Glutamatergic neuron (in vitro differentiated cells): ENCODE data around the gene NF1. TPM values are rescaled to one million over a fixed set of nuclear protein-coding genes. Genes with fewer than 3 reads are reported as not detected.

ENCODE experiments used
- DNase-seq: peaks from one replicate; pipeline ENCODE4 v3.0.0; 2022
- H3K27ac Mint-ChIP-seq: one replicate; pipeline ENCODE4 v1.8.0; 2020; ENCODE audit warnings: mild to moderate bottlenecking, mixed read lengths, inconsistent platforms; ENCODE audit not compliant: unreplicated experiment
- H3K27me3 Mint-ChIP-seq: one replicate; pipeline ENCODE4 v1.8.0; 2020; ENCODE audit warnings: mild to moderate bottlenecking, moderate library complexity, mixed read lengths, inconsistent platforms; ENCODE audit not compliant: unreplicated experiment
- H3K36me3 Mint-ChIP-seq: one replicate; pipeline ENCODE4 v1.8.0; 2020; ENCODE audit warnings: mild to moderate bottlenecking, mixed read lengths, inconsistent platforms; ENCODE audit not compliant: unreplicated experiment
- H3K4me1 Mint-ChIP-seq: one replicate; pipeline ENCODE4 v1.8.0; 2020; ENCODE audit warnings: mild to moderate bottlenecking, low read depth, mixed read lengths, inconsistent platforms; ENCODE audit not compliant: unreplicated experiment
- H3K4me3 Mint-ChIP-seq: one replicate; pipeline ENCODE4 v1.8.0; 2020; ENCODE audit warnings: mild to moderate bottlenecking, mixed read lengths, inconsistent platforms; ENCODE audit not compliant: unreplicated experiment
- H3K9me3 Mint-ChIP-seq: one replicate; pipeline ENCODE4 v1.8.0; 2020; ENCODE audit warnings: mild to moderate bottlenecking, moderate library complexity, mixed read lengths, inconsistent platforms; ENCODE audit not compliant: unreplicated experiment
- total RNA-seq: library from RNA; stranded (reverse); fragmentation: NEBNext Ultra II Directional; extraction: Animal tissue kit (Norgen Biotek cat#: 25700); gene quantifications from one replicate; pipeline ENCODE4 v1.2.1, GENCODE V29; 2021; ENCODE audit not compliant: unreplicated experiment
- TF ChIP-seq, protein P1 (sequence below): fragments of 200-600 bp; sonication (generic); IDR thresholded peaks from one replicate; pipeline ENCODE4 v1.5.0; 2021; ENCODE audit not compliant: partially characterized antibody, unreplicated experiment

Gene NF1
- total RNA-seq, 1 donor from 2014 or later, result 87.6 TPM

DNA sequence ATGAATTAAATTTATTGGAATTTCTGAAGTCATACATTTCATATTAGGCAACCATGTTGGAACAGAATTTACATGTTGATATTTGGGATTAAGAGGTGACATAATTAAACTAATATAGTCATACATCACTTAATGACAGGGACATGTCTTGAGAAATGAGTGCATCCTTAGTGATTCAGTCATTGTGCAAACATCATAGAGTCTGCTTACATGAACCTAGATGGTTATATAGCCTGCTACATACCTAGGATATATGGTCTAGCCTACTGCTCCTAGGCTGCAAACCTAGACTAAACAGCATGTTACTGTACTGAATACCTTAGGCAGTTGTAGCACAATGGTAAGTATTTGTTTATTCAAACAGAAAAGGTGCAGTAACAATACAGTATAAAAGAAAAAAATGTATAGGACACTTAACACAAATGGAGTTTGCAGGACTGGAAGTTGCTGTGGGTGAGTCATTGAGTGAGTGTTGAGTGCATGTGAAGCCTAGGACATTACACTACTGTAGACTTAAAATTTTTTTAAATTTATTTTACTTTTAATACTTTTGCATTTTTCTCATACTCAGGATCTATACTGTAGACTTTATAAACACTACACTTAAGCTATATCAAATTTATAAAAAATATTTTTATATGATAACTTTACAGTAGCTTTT, 116.7 kb downstream of the NF1 start:
- no peaks in the 10 kb centered on the region for H3K9me3 Mint-ChIP-seq
- TF ChIP-seq, protein P1, sequence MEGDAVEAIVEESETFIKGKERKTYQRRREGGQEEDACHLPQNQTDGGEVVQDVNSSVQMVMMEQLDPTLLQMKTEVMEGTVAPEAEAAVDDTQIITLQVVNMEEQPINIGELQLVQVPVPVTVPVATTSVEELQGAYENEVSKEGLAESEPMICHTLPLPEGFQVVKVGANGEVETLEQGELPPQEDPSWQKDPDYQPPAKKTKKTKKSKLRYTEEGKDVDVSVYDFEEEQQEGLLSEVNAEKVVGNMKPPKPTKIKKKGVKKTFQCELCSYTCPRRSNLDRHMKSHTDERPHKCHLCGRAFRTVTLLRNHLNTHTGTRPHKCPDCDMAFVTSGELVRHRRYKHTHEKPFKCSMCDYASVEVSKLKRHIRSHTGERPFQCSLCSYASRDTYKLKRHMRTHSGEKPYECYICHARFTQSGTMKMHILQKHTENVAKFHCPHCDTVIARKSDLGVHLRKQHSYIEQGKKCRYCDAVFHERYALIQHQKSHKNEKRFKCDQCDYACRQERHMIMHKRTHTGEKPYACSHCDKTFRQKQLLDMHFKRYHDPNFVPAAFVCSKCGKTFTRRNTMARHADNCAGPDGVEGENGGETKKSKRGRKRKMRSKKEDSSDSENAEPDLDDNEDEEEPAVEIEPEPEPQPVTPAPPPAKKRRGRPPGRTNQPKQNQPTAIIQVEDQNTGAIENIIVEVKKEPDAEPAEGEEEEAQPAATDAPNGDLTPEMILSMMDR, result no peak
- no peaks in the 10 kb centered on the region for H3K4me1 Mint-ChIP-seq
- H3K36me3 Mint-ChIP-seq, result no peaks in the 10 kb centered on the region
- DNase-seq, result no peak
- H3K27me3 Mint-ChIP-seq, result no peaks in the 10 kb centered on the region
- H3K27ac Mint-ChIP-seq, result no peak overlapping the region
- no peak overlapping the region for H3K4me3 Mint-ChIP-seq

DNA sequence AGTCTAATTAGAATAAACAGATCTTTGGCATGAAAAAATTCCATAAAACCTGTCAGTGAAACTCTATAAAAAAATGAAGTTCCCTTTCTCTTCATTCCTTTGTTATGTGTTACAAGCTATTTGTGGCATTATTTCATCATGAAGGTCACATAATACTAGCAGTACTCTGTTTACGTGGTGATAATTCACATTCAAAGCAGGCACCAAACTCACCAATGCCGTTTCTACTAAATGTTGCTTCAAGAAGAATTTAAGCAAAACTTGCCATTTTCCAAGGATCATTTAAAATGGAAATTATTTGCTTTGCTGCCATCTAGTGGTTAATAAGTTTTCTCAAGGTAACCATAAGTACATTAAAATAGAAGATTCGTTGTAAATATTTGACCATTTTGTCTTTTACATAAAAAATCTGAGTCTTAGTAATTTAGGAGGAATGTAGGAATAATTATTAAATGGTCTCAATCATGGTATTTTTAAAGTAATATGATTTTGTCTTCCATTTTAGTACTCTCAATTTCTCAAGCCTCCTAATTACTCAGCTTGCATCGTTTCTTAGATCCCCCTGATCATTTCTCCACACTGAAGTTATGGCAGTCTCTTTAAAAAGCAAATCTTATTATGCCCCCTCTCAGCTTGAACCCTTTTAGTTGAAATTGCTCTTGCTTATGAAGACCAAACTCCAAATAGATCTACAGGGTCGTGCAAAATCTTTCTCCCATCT, 121.4 kb downstream of the NF1 start:
- no peak overlapping the region for H3K4me3 Mint-ChIP-seq
- H3K27me3 Mint-ChIP-seq, result no peaks in the 10 kb centered on the region
- no peak overlapping the region for H3K27ac Mint-ChIP-seq

DNA sequence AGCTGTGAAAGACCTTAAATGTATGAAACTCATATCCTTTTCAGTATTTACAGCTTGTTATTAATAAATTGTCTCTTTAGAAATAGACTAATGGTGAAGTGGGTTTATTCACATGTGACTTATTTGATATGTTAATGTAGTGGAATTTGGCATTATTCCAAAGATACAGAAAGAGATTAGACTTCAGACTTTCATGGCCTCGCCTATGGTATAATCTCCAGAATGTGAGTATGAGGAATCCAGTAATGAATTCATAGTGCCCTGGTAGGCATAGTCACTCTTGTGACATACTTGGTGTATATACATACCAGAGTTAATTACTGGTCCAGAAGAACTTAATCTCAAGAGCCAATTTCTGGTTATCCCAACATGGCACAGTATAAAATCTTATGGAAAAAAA, 129.6 kb downstream of the NF1 start:
- TF ChIP-seq, protein P1, result no peak
- Mint-ChIP-seq H3K9me3 (no peaks in the 10 kb centered on the region), H3K36me3 (no peaks in the 10 kb centered on the region), H3K4me3 (no peak overlapping the region), H3K4me1 (no peaks in the 10 kb centered on the region), H3K27ac (no peak overlapping the region), H3K27me3 (no peaks in the 10 kb centered on the region)
- no peak for DNase-seq

More for the DNA sequence above, 121.4 kb downstream of the NF1 start:
- no peaks in the 10 kb centered on the region for H3K4me1 Mint-ChIP-seq
- TF ChIP-seq, protein P1, result peak; percentile 86
- DNase-seq, result no peak
- H3K36me3 Mint-ChIP-seq, result no peaks in the 10 kb centered on the region
- no peaks in the 10 kb centered on the region for H3K9me3 Mint-ChIP-seq

DNA sequence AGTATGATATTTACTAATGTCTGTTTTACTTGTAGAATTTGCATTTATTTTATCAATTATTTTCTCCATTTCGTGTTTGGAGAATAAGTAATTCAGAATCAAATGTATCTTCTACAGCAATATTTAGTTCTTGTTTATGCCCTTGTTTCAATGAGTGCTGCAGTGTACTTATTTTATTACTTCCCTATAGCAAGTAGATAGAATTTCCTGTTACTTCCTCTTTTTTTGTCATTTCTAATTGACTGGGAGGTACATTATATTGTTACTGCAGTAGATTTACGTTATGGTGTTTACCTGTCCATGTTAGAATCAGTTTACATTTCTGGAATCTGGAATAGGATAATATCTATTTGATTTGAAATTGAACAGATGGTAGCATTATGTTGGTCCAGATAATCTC, 131.1 kb downstream of the NF1 start:
- H3K27ac Mint-ChIP-seq, result no peak overlapping the region
- TF ChIP-seq, protein P1, result no peak
- DNase-seq, result no peak
- no peaks in the 10 kb centered on the region for H3K4me1 Mint-ChIP-seq
- H3K9me3 Mint-ChIP-seq, result no peaks in the 10 kb centered on the region
- no peaks in the 10 kb centered on the region for H3K36me3 Mint-ChIP-seq
- H3K4me3 Mint-ChIP-seq, result no peak overlapping the region
- H3K27me3 Mint-ChIP-seq, result no peaks in the 10 kb centered on the region

DNA sequence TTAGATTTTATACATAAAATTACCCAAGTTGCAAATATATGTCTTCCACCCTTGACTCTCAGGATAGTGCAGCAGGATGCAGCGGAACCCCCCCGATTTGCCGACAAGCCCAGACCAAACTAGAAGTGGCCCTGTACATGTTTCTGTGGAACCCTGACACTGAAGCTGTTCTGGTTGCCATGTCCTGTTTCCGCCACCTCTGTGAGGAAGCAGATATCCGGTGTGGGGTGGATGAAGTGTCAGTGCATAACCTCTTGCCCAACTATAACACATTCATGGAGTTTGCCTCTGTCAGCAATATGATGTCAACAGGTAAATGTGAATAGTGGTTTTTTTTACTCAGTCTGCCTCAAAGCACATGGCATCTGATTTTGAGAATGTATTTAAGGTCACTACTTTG, 131.6 kb downstream of the NF1 start:
- Mint-ChIP-seq H3K36me3 (no peaks in the 10 kb centered on the region), H3K4me1 (no peaks in the 10 kb centered on the region), H3K9me3 (no peaks in the 10 kb centered on the region), H3K27me3 (no peaks in the 10 kb centered on the region), H3K4me3 (no peak overlapping the region), H3K27ac (no peak overlapping the region)
- DNase-seq, result no peak
- TF ChIP-seq, protein P1, result no peak
